CD4-positive, alpha-beta T cell treated with Interleukin-6 for 4 hours (primary cell): ENCODE results near the gene CHN1.

Experiments
- DNase-seq: peaks from one replicate; pipeline ENCODE4 v3.0.0-alpha.2; 2020; ENCODE audit warnings: mixed read lengths

The CHN1 gene

GRCh38 chr2:174970092-174970491, 35.1 kb downstream of the CHN1 start:
- DNase-seq, result no peak

GRCh38 chr2:174969091-174969734, 36.0 kb downstream of the CHN1 start:
- no peak for DNase-seq

- no peak for DNase-seq
Observed at GRCh38 chr2:174967691-174968260, 37.4 kb downstream of the CHN1 start.

- no peak for DNase-seq
Observed at GRCh38 chr2:174967086-174967485, 38.1 kb downstream of the CHN1 start.

GRCh38 chr2:174965992-174966744, 39.0 kb downstream of the CHN1 start:
- no peak for DNase-seq

GRCh38 chr2:174965551-174965950, 39.6 kb downstream of the CHN1 start:
- no peak for DNase-seq

GRCh38 chr2:174964404-174964803, 40.8 kb downstream of the CHN1 start:
- no peak for DNase-seq

GRCh38 chr2:174963437-174964400, 41.5 kb downstream of the CHN1 start:
- no peak for DNase-seq

GRCh38 chr2:174959787-174960186, 45.4 kb downstream of the CHN1 start:
- DNase-seq, result no peak

- DNase-seq, result no peak
Observed at GRCh38 chr2:174957050-174957449, 48.1 kb downstream of the CHN1 start.

- no peak for DNase-seq
Observed at GRCh38 chr2:174952607-174953006, 52.6 kb downstream of the CHN1 start.

- DNase-seq, result no peak
Observed at GRCh38 chr2:174951745-174952144, 53.4 kb downstream of the CHN1 start.

- no peak for DNase-seq
Observed at GRCh38 chr2:174949988-174950687, 55.0 kb downstream of the CHN1 start.

GRCh38 chr2:174945601-174946260, 59.5 kb downstream of the CHN1 start:
- DNase-seq, result no peak

GRCh38 chr2:174939046-174939445, 66.1 kb downstream of the CHN1 start:
- DNase-seq, result no peak

- no peak for DNase-seq
Observed at GRCh38 chr2:174931724-174932123, 73.5 kb downstream of the CHN1 start.

- no peak for DNase-seq
Observed at GRCh38 chr2:174929786-174930185, 75.4 kb downstream of the CHN1 start.

- no peak for DNase-seq
Observed at GRCh38 chr2:174925046-174925784, 80.0 kb downstream of the CHN1 start.

GRCh38 chr2:174924061-174924693, 81.0 kb downstream of the CHN1 start:
- no peak for DNase-seq

GRCh38 chr2:174919947-174920595, 85.1 kb downstream of the CHN1 start:
- DNase-seq, result no peak
